ENCODE measurements around the gene GREB1L.

Gene GREB1L

GRCh38 chr18:21559195-21559594 lies 317.2 kb downstream of the GREB1L start:
- DNase-seq = no peak
- no peak overlapping the region for H3K27ac Mint-ChIP-seq
- no peak for TF ChIP-seq CTCF (IDR thresholded peaks at IDR 0.05)
- H3K4me1 Mint-ChIP-seq = no peaks in the 10 kb centered on the region
- H3K36me3 Mint-ChIP-seq (ENCODE audit: low read depth) = peaks cover 63% of the 10 kb centered on the region
- H3K27me3 Mint-ChIP-seq (ENCODE audit: low read depth, poor library complexity) = peaks cover 3% of the 10 kb centered on the region
- H3K4me3 Mint-ChIP-seq = no peak overlapping the region
- H3K9me3 Mint-ChIP-seq = no peaks in the 10 kb centered on the region

GRCh38 chr18:21571772-21572171 lies 329.7 kb downstream of the GREB1L start:
- Mint-ChIP-seq H3K9me3 (no peaks in the 10 kb centered on the region), H3K27ac (no peak overlapping the region), H3K36me3 (ENCODE audit: low read depth) (peaks cover 73% of the 10 kb centered on the region), H3K4me3 (no peak overlapping the region), H3K4me1 (no peaks in the 10 kb centered on the region), H3K27me3 (ENCODE audit: low read depth, poor library complexity) (no peaks in the 10 kb centered on the region)
- no peak for TF ChIP-seq CTCF (IDR thresholded peaks at IDR 0.05)
- no peak for DNase-seq
